ENCODE data around the gene LRP4. TPM values are rescaled to one million over a fixed set of nuclear protein-coding genes. Genes with fewer than 3 reads are reported as not detected.
A peak's percentile ranks its signal among the peaks of the same experiment; 100 is the strongest.
"Not testable (repeated sequence)": the region's sequence is repeated elsewhere in the genome, so short reads cannot be mapped to it uniquely, and the experiment has no call there.

The LRP4 gene
- 20.3 TPM for total RNA-seq
- long read RNA-seq, full-length matches to known transcripts = 1 of 12 reads
- long read RNA-seq, partial matches to known transcripts = 4 of 12 reads
- long read RNA-seq, other reads (novel, unspliced or antisense) = 7 of 12 reads

- ATAC-seq (ENCODE audit: poor library complexity) = peak; percentile 53
- intact Hi-C loops (cut with DNase I) = no loop called here
- DNase-seq = peak; percentile 72
Observed at GRCh38 chr11:46918083-46918787, at the start of gene LRP4. Gene LRP4, minus strand, starts transcription at chr11:46918550. Its CDS starts 171 bp downstream, at chr11:46918379.

- intact Hi-C loops (cut with DNase I) = no loop called here
- no peak for ATAC-seq (ENCODE audit: poor library complexity)
- no peak for DNase-seq
Observed at GRCh38 chr11:46967962-46968361, 49.6 kb upstream of the LRP4 start.

GRCh38 chr11:46966773-46967172 is 48.4 kb upstream of the LRP4 start:
- intact Hi-C loops (cut with DNase I) = no loop called here
- DNase-seq (no peak), ATAC-seq (ENCODE audit: poor library complexity) (no peak)

GRCh38 chr11:46963844-46964243 is 45.5 kb upstream of the LRP4 start:
- DNase-seq = no peak
- intact Hi-C loops (cut with DNase I) = no loop called here
- no peak for ATAC-seq (ENCODE audit: poor library complexity)

GRCh38 chr11:46961886-46962285 is 43.5 kb upstream of the LRP4 start:
- intact Hi-C loops (cut with DNase I); ATAC-seq (ENCODE audit: poor library complexity); DNase-seq: not testable (repeated sequence)

- no peak for DNase-seq
- intact Hi-C loops (cut with DNase I) = no loop called here
- ATAC-seq (ENCODE audit: poor library complexity) = no peak
Observed at GRCh38 chr11:46961041-46961440, 42.7 kb upstream of the LRP4 start.

- ATAC-seq (ENCODE audit: poor library complexity) = no peak
- DNase-seq = no peak
- intact Hi-C loops (cut with DNase I) = no loop called here
Observed at GRCh38 chr11:46958777-46959176, 40.4 kb upstream of the LRP4 start.

GRCh38 chr11:46953093-46953492 is 34.7 kb upstream of the LRP4 start:
- intact Hi-C loops (cut with DNase I) = no loop called here
- ATAC-seq (ENCODE audit: poor library complexity) = no peak
- DNase-seq = no peak

- intact Hi-C loops (cut with DNase I) = no loop called here
- no peak for DNase-seq
- no peak for ATAC-seq (ENCODE audit: poor library complexity)
Observed at GRCh38 chr11:46952553-46952952, 34.2 kb upstream of the LRP4 start.

GRCh38 chr11:46951864-46952263 is 33.5 kb upstream of the LRP4 start:
- intact Hi-C loops (cut with DNase I) = no loop called here
- no peak for DNase-seq
- ATAC-seq (ENCODE audit: poor library complexity) = no peak

GRCh38 chr11:46949297-46949696 is 30.9 kb upstream of the LRP4 start:
- ATAC-seq (ENCODE audit: poor library complexity) (no peak), DNase-seq (no peak)
- intact Hi-C loops (cut with DNase I) = no loop called here

GRCh38 chr11:46948378-46949131 is 30.2 kb upstream of the LRP4 start:
- ATAC-seq (ENCODE audit: poor library complexity) (no peak), DNase-seq (no peak)
- intact Hi-C loops (cut with DNase I) = no loop called here

- DNase-seq (no peak), ATAC-seq (ENCODE audit: poor library complexity) (no peak)
- intact Hi-C loops (cut with DNase I) = no loop called here
Observed at GRCh38 chr11:46947399-46948077, 29.2 kb upstream of the LRP4 start.

GRCh38 chr11:46944356-46945075 is 26.2 kb upstream of the LRP4 start:
- DNase-seq = no peak

GRCh38 chr11:46942172-46942571 is 23.8 kb upstream of the LRP4 start:
- DNase-seq = no peak
- no peak for ATAC-seq (ENCODE audit: poor library complexity)
- intact Hi-C loops (cut with DNase I) = no loop called here

More at GRCh38 chr11:46944356-46945075, 26.2 kb upstream of the LRP4 start:
- ATAC-seq (ENCODE audit: poor library complexity) = no peak
- intact Hi-C loops (cut with DNase I) = no loop called here

- DNase-seq = peak; percentile 95
- peak; percentile 98 for ATAC-seq (ENCODE audit: poor library complexity)
- intact Hi-C loops (cut with DNase I) = no loop called here
Observed at GRCh38 chr11:46936138-46937110, 18.1 kb upstream of the LRP4 start, which contains the start of gene CSTPP1. Gene CSTPP1, plus strand, starts transcription at chr11:46936761. Its CDS starts 45 bp downstream, at chr11:46936806.

- no peak for DNase-seq
- no peak for ATAC-seq (ENCODE audit: poor library complexity)
- intact Hi-C loops (cut with DNase I) = no loop called here
Observed at GRCh38 chr11:46930089-46930488, 11.7 kb upstream of the LRP4 start.

GRCh38 chr11:46928701-46929100 is 10.4 kb upstream of the LRP4 start:
- ATAC-seq (ENCODE audit: poor library complexity); intact Hi-C loops (cut with DNase I); DNase-seq: not testable (repeated sequence)

All from Right ventricle myocardium superior (tissue), 1 donor.